GM12878 (cell line): ENCODE results near the gene DUSP8. TPM values are rescaled to one million over a fixed set of nuclear protein-coding genes. Genes with fewer than 3 reads are reported as not detected.

Source experiments
- ATF7 ChIP-seq: fragments of 450-650 bp; IDR thresholded peaks from 2 replicates; pipeline ENCODE4 v1.6.1; 2016; ENCODE audit warnings: low read depth, mild to moderate bottlenecking
- CHD1 ChIP-seq: IDR thresholded peaks from 2 replicates; pipeline ENCODE4 v1.6.1; 2012; ENCODE audit warnings: low read depth, low read length, improper control_type of control experiment
- DPF2 ChIP-seq: fragments of 450-650 bp; IDR thresholded peaks from 2 replicates; pipeline ENCODE4 v1.6.1; 2017; ENCODE audit warnings: mild to moderate bottlenecking
- LARP7 ChIP-seq: fragments of 450-650 bp; IDR thresholded peaks from 2 replicates; pipeline ENCODE4 v1.6.1; 2017; ENCODE audit warnings: mild to moderate bottlenecking
- MXI1 ChIP-seq: fragments of 150-350 bp; IDR thresholded peaks from 2 replicates; pipeline ENCODE4 v1.6.1; 2011; ENCODE audit warnings: low read depth, mild to moderate bottlenecking, inconsistent platforms, low read length, improper control_type of control experiment
- MYB ChIP-seq: fragments of 150-350 bp; IDR thresholded peaks from 2 replicates; pipeline ENCODE4 v1.6.1; 2014; ENCODE audit warnings: mild to moderate bottlenecking, low read depth, low read length, borderline replicate concordance
- TCF12 ChIP-seq: IDR thresholded peaks from 2 replicates; pipeline ENCODE4 v1.6.1; 2011; ENCODE audit warnings: low read depth, mild to moderate bottlenecking, low read length
- YY1 ChIP-seq: IDR thresholded peaks from 2 replicates; pipeline ENCODE4 v1.6.1; 2011; ENCODE audit warnings: low read depth, mild to moderate bottlenecking, low read length
- ZBTB11 ChIP-seq: fragments of 450-650 bp; formaldehyde crosslinking; IDR thresholded peaks from 2 replicates; pipeline ENCODE4 v1.5.0; 2022; ENCODE audit warnings: mild to moderate bottlenecking, missing genetic modification characterization
- ZBTB33 ChIP-seq: fragments of 450-650 bp; IDR thresholded peaks from 2 replicates; pipeline ENCODE4 v1.6.1; 2017; ENCODE audit warnings: mild to moderate bottlenecking
- ZNF217 ChIP-seq: fragments of 450-650 bp; IDR thresholded peaks from 2 replicates; pipeline ENCODE4 v1.6.1; 2017; ENCODE audit warnings: antibody characterized with exemption, mild to moderate bottlenecking
- polyA plus RNA-seq, 11 experiments: library from polyadenylated mRNA; depleted of rRNA in 4 of 11; unstranded in 6 of 11; stranded (reverse) in 5 of 11; fragments of >200 nt; fragmentation: Nextera tagmentation in 4 of 11; fragmentation: Illumina TruSeq in 1 of 11; extraction: Ambion mirVana in 4 of 11; extraction: Trizol in 1 of 11; gene quantifications; 1 replicate in 1 of 11; 2 replicates in 10 of 11; pipeline versions ENCODE4 v1.2.1 to v1.2.3, GENCODE V29; 2011 to 2016; ENCODE audit warnings: inconsistent platforms in 2 of 11, missing spikeins in 2 of 11, low read depth in 1 of 11
- total RNA-seq, 4 experiments: library from RNA; depleted of rRNA in 3 of 4; stranded (reverse); fragments of >200 nt in 3 of 4; fragmentation: Illumina TruSeq in 1 of 4; extraction: Trizol in 1 of 4; gene quantifications; 2 replicates each; pipeline versions ENCODE4 v1.2.1 to v1.2.3, GENCODE V29; 2013 to 2021
- TF ChIP-seq, protein P1 (sequence below): IDR thresholded peaks from 2 replicates; pipeline ENCODE4 v1.6.1; 2012; ENCODE audit warnings: mild to moderate bottlenecking, low read depth, low read length
- TF ChIP-seq, protein P2 (sequence below): IDR thresholded peaks from 2 replicates; pipeline ENCODE4 v1.6.1; 2011; ENCODE audit warnings: mild to moderate bottlenecking, low read depth, low read length, moderate library complexity; ENCODE audit not compliant: insufficient replicate concordance
- TF ChIP-seq, protein P3 (sequence below): fragments of 450-650 bp; IDR thresholded peaks from 2 replicates; pipeline ENCODE4 v1.6.1; 2016; ENCODE audit warnings: mild to moderate bottlenecking
- TF ChIP-seq, protein P4 (sequence below): fragments of 450-650 bp; IDR thresholded peaks from 2 replicates; pipeline ENCODE4 v1.6.1; 2018; ENCODE audit warnings: borderline replicate concordance, mild to moderate bottlenecking; ENCODE audit not compliant: partially characterized antibody

Gene DUSP8
- total and polyA plus RNA-seq, 10 of the 15 experiments (the other 5 are each of a cell fraction or from before 2014, with no cell fraction given) = 0.04 to 1.7 (median 0.26) TPM; not detected in 6

DNA sequence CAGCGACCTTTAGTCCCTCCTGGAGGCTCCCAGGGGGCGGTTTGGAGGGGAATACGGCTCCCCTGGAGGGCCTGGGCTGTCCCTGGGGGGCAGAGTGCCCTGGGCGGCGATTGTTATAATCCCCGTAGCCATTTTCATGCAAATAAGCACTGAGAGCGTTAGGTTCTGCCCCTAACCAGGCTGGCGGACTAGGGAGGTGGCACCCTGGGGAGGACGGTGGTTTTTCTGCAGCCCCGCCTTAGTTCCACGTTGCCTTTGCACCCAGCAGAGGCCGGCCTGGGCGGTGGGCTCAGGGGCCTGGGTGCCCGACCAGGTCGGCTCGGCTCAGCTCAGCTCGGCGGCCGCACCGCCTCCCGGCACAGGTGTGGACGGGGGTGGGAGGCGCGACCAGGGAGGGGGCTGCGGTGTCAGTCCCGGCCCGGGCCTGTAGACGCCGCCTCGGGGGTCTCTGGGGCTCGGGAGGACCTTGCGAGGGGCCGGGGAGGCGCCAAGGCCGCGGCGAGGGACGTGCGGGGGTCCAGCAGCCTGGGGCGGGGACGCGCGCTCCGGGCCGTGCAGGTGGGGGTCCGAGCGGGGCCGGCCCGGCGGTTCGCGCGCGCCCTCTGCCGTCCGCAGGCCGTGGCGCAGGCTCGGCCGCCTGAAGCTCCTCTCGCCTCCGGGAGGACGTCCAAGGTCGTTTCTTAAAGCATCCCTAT, 2.3 kb upstream of the DUSP8 start (continued):
- TF ChIP-seq, protein P1, sequence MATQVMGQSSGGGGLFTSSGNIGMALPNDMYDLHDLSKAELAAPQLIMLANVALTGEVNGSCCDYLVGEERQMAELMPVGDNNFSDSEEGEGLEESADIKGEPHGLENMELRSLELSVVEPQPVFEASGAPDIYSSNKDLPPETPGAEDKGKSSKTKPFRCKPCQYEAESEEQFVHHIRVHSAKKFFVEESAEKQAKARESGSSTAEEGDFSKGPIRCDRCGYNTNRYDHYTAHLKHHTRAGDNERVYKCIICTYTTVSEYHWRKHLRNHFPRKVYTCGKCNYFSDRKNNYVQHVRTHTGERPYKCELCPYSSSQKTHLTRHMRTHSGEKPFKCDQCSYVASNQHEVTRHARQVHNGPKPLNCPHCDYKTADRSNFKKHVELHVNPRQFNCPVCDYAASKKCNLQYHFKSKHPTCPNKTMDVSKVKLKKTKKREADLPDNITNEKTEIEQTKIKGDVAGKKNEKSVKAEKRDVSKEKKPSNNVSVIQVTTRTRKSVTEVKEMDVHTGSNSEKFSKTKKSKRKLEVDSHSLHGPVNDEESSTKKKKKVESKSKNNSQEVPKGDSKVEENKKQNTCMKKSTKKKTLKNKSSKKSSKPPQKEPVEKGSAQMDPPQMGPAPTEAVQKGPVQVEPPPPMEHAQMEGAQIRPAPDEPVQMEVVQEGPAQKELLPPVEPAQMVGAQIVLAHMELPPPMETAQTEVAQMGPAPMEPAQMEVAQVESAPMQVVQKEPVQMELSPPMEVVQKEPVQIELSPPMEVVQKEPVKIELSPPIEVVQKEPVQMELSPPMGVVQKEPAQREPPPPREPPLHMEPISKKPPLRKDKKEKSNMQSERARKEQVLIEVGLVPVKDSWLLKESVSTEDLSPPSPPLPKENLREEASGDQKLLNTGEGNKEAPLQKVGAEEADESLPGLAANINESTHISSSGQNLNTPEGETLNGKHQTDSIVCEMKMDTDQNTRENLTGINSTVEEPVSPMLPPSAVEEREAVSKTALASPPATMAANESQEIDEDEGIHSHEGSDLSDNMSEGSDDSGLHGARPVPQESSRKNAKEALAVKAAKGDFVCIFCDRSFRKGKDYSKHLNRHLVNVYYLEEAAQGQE = no peak
- no peak for TF ChIP-seq ZBTB11 (CRISPR knock-in tag)
- peak; percentile 73 for TF ChIP-seq LARP7
- TF ChIP-seq YY1 = no peak; the same call in 1 of the 2 replicates
- TF ChIP-seq ZNF217 = 0 out of 2 replicates have a peak, but pooled peaks have one; percentile 39
- 0 out of 2 replicates have a peak, but pooled peaks have one; percentile 9 for TF ChIP-seq TCF12
- TF ChIP-seq DPF2 = peak; percentile 24; the same call in 1 of the 2 replicates
- no peak for TF ChIP-seq ATF7
- TF ChIP-seq, protein P2, sequence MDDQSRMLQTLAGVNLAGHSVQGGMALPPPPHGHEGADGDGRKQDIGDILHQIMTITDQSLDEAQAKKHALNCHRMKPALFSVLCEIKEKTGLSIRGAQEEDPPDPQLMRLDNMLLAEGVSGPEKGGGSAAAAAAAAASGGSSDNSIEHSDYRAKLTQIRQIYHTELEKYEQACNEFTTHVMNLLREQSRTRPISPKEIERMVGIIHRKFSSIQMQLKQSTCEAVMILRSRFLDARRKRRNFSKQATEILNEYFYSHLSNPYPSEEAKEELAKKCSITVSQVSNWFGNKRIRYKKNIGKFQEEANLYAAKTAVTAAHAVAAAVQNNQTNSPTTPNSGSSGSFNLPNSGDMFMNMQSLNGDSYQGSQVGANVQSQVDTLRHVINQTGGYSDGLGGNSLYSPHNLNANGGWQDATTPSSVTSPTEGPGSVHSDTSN = no peak
- TF ChIP-seq ZBTB33 = no peak
- 0 out of 2 replicates have a peak, but pooled peaks have one; percentile 27 for TF ChIP-seq MXI1
- TF ChIP-seq, protein P3, sequence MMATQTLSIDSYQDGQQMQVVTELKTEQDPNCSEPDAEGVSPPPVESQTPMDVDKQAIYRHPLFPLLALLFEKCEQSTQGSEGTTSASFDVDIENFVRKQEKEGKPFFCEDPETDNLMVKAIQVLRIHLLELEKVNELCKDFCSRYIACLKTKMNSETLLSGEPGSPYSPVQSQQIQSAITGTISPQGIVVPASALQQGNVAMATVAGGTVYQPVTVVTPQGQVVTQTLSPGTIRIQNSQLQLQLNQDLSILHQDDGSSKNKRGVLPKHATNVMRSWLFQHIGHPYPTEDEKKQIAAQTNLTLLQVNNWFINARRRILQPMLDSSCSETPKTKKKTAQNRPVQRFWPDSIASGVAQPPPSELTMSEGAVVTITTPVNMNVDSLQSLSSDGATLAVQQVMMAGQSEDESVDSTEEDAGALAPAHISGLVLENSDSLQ = no peak
- TF ChIP-seq MYB = no peak
- TF ChIP-seq CHD1 = no peak
- TF ChIP-seq, protein P4, sequence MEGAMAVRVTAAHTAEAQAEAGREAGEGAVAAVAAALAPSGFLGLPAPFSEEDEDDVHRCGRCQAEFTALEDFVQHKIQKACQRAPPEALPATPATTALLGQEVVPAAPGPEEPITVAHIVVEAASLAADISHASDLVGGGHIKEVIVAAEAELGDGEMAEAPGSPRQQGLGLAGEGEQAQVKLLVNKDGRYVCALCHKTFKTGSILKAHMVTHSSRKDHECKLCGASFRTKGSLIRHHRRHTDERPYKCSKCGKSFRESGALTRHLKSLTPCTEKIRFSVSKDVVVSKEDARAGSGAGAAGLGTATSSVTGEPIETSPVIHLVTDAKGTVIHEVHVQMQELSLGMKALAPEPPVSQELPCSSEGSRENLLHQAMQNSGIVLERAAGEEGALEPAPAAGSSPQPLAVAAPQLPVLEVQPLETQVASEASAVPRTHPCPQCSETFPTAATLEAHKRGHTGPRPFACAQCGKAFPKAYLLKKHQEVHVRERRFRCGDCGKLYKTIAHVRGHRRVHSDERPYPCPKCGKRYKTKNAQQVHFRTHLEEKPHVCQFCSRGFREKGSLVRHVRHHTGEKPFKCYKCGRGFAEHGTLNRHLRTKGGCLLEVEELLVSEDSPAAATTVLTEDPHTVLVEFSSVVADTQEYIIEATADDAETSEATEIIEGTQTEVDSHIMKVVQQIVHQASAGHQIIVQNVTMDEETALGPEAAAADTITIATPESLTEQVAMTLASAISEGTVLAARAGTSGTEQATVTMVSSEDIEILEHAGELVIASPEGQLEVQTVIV = no peak
